Nephron (organoid): Measurements from ENCODE around the gene FYTTD1.

ENCODE experiments used
- H3K27ac Mint-ChIP-seq, 3 experiments: 2 replicates each; pipeline ENCODE4 v1.8.0; 2020; ENCODE audit warnings: mixed read lengths in 3 of 3, mild to moderate bottlenecking in 2 of 3, moderate library complexity in 1 of 3
- H3K27me3 Mint-ChIP-seq: 2 replicates; pipeline ENCODE4 v1.8.0; 2021; ENCODE audit warnings: low read depth, mild to moderate bottlenecking, moderate library complexity, mixed read lengths
- H3K36me3 Mint-ChIP-seq: 2 replicates; pipeline ENCODE4 v1.8.0; 2020; ENCODE audit warnings: low read depth, mixed read lengths
- H3K4me1 Mint-ChIP-seq: 2 replicates; pipeline ENCODE4 v1.8.0; 2020; ENCODE audit warnings: mixed read lengths
- H3K4me3 Mint-ChIP-seq, 3 experiments: 2 replicates each; pipeline ENCODE4 v1.8.0; 2020; ENCODE audit warnings: mild to moderate bottlenecking in 3 of 3, mixed read lengths in 3 of 3, moderate library complexity in 2 of 3
- H3K9me3 Mint-ChIP-seq: 2 replicates; pipeline ENCODE4 v1.8.0; 2020; ENCODE audit warnings: mixed read lengths
- TF ChIP-seq, protein P1 (sequence below), 3 experiments: fragments of 200-600 bp; sonication (generic); IDR thresholded peaks; one replicate each; pipeline ENCODE4 v1.5.0; 2021; ENCODE audit warnings: antibody characterized with exemption in 3 of 3; ENCODE audit not compliant: unreplicated experiment in 3 of 3

Gene FYTTD1

DNA sequence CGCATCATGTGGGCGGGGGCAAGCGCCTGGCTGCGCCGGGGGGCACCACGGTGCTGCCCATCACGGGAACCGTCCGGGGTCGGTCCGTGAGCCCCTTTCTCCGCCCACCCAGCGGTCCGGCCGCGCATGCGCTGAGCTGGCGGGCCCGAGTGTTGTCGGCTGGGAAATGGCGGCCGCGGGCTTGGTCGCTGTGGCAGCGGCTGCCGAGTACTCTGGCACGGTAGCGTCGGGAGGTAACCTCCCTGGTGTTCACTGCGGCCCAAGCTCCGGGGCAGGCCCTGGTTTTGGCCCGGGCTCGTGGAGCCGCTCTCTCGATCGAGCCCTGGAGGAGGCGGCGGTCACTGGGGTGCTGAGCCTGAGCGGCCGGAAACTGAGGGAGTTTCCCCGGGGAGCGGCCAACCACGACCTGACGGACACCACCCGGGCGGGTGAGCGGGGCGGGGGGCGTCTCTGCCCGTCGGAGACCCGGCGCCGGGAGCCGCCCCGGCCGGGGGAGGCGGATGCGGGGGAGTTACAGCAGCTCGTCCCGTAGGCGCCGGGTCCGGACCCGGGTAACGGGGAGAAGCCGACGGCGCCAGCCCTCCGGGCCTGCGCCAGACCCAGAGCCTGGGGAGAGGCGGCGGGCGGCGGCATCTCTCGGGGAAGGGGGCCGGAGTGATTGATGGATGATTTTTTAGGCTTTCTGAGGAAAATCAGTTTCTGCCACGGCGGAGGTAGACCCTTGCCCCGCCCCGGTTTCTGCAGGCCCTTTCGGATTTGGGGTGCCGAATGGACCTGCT, 41.6 kb downstream of the FYTTD1 start, which contains the start of gene LRCH3:
Gene LRCH3, plus strand, starts transcription at position 142 of the 779 bp plus-strand sequence. Its CDS starts 25 bp downstream, at position 167.
- H3K4me1 Mint-ChIP-seq: peaks cover 20% of the 10 kb centered on the region
- H3K9me3 Mint-ChIP-seq: no peaks in the 10 kb centered on the region
- H3K27me3 Mint-ChIP-seq: no peaks in the 10 kb centered on the region
- peak within 1 kb of the TSS; percentile 93 to 99 (median 95) for H3K4me3 Mint-ChIP-seq
- peak within 1 kb of the TSS; percentile 95 to 97 (median 97) for H3K27ac Mint-ChIP-seq
- TF ChIP-seq, protein P1, sequence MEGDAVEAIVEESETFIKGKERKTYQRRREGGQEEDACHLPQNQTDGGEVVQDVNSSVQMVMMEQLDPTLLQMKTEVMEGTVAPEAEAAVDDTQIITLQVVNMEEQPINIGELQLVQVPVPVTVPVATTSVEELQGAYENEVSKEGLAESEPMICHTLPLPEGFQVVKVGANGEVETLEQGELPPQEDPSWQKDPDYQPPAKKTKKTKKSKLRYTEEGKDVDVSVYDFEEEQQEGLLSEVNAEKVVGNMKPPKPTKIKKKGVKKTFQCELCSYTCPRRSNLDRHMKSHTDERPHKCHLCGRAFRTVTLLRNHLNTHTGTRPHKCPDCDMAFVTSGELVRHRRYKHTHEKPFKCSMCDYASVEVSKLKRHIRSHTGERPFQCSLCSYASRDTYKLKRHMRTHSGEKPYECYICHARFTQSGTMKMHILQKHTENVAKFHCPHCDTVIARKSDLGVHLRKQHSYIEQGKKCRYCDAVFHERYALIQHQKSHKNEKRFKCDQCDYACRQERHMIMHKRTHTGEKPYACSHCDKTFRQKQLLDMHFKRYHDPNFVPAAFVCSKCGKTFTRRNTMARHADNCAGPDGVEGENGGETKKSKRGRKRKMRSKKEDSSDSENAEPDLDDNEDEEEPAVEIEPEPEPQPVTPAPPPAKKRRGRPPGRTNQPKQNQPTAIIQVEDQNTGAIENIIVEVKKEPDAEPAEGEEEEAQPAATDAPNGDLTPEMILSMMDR (IDR thresholded peaks at IDR 0.05; ENCODE audit: unreplicated experiment in 3 of 3): no peak
- peaks cover 5% of the 10 kb centered on the region for H3K36me3 Mint-ChIP-seq

- Mint-ChIP-seq H3K36me3 (peaks cover 5% of the 10 kb centered on the region), H3K27me3 (no peaks in the 10 kb centered on the region), H3K9me3 (no peaks in the 10 kb centered on the region), H3K4me1 (peaks cover 20% of the 10 kb centered on the region), H3K4me3 (peak overlapping the region; percentile 91 to 99 (median 93)), H3K27ac (peak overlapping the region; percentile 95 to 97 (median 97))
- TF ChIP-seq, protein P1 (IDR thresholded peaks at IDR 0.05; ENCODE audit: unreplicated experiment in 3 of 3): no peak
These were observed 42.4 kb downstream of the FYTTD1 start for GRCh38 chr3:197791892-197792647.

GRCh38 chr3:197793247-197793646, 43.6 kb downstream of the FYTTD1 start:
- Mint-ChIP-seq H3K36me3 (no peaks in the 10 kb centered on the region), H3K27me3 (no peaks in the 10 kb centered on the region), H3K27ac (peak overlapping the region; percentile 52 to 76 (median 74)), H3K4me3 (peak overlapping the region; percentile 73 to 82 (median 81)), H3K4me1 (peaks cover 20% of the 10 kb centered on the region), H3K9me3 (no peaks in the 10 kb centered on the region)
- TF ChIP-seq, protein P1 (IDR thresholded peaks at IDR 0.05; ENCODE audit: unreplicated experiment in 3 of 3): no peak

GRCh38 chr3:197794115-197794514, 44.4 kb downstream of the FYTTD1 start:
- Mint-ChIP-seq H3K4me1 (peaks cover 25% of the 10 kb centered on the region), H3K4me3 (peak overlapping the region; percentile 50 to 81 (median 57)), H3K9me3 (no peaks in the 10 kb centered on the region), H3K27me3 (no peaks in the 10 kb centered on the region), H3K27ac (peak overlapping the region in 1 of 3 experiments; percentile 55), H3K36me3 (no peaks in the 10 kb centered on the region)
- TF ChIP-seq, protein P1 (IDR thresholded peaks at IDR 0.05; ENCODE audit: unreplicated experiment in 3 of 3): no peak

GRCh38 chr3:197795200-197795599, 45.5 kb downstream of the FYTTD1 start:
- TF ChIP-seq, protein P1 (IDR thresholded peaks at IDR 0.05; ENCODE audit: unreplicated experiment in 3 of 3): no peak
- Mint-ChIP-seq H3K27ac (no peak overlapping the region), H3K4me3 (no peak overlapping the region), H3K9me3 (no peaks in the 10 kb centered on the region), H3K27me3 (no peaks in the 10 kb centered on the region), H3K36me3 (peaks cover 2% of the 10 kb centered on the region), H3K4me1 (peaks cover 27% of the 10 kb centered on the region)
